Bronchial epithelial cell (primary cell): ENCODE results near the gene ATP13A1. TPM values are rescaled to one million over a fixed set of nuclear protein-coding genes. Genes with fewer than 3 reads are reported as not detected.

Experiments used
- DNase-seq: peaks from one replicate; pipeline ENCODE4 v3.0.0-alpha.2; 2010; ENCODE audit warnings: low read depth
- FAIRE-seq: peaks from 2 replicates; lab custom pipeline; 2011; peaks lifted over from hg19 to GRCh38; lab: Jason Lieb, UNC
- H3K27me3 ChIP-seq: 2 replicates; pipeline ENCODE4 v1.5.1; 2011; ENCODE audit warnings: low read length; ENCODE audit not compliant: control insufficient read depth, insufficient read depth
- H3K36me3 ChIP-seq: 2 replicates; pipeline ENCODE4 v1.5.1; 2011; ENCODE audit warnings: low read length; ENCODE audit not compliant: control insufficient read depth, insufficient read depth
- H3K4me3 ChIP-seq: 2 replicates; pipeline ENCODE4 v1.5.1; 2011; ENCODE audit warnings: mild to moderate bottlenecking, low read depth, low read length, control low read depth
- total RNA-seq: library from RNA; depleted of rRNA; stranded (reverse); fragments of >200 nt; gene quantifications from 2 replicates; pipeline ENCODE4 v1.2.1, GENCODE V29; 2014
- TF ChIP-seq, protein P1 (sequence below): IDR thresholded peaks from 2 replicates; pipeline ENCODE4 v1.5.1; 2011; ENCODE audit warnings: mild to moderate bottlenecking, moderate library complexity, low read length, control low read depth, inconsistent platforms; ENCODE audit not compliant: insufficient read depth, severe bottlenecking

Gene ATP13A1
- total RNA-seq, 1 donor from 2014 or later = 20.3 TPM

DNA sequence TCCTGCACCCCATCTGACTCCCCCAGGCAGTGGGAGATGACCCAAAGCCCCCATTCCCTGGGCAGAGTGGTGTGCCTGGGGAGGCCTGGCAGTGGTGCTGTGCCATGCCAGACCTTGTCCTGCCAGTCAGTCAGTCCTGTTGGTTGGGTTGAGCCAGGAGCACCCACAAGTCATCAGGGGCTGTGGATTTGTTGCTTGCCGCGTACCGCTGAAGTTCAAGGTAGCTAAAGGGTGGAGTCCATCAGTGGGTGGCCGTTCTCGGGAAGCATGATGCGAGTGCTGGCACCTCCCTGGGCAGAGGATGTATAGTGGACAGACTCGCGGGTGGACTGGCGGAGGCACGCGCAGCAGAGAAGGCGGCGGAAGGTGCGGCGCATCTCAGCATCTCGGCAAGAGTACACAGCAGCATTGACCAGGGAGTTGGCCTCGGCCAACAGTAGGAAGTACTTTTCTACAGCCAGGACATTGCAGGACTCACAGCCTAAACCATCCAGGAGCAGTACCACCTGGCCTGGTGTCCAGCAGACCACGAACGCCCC lies 39.4 kb downstream of the ATP13A1 start:
- no peak for FAIRE-seq
- no peaks in the 10 kb centered on the region for H3K27me3 ChIP-seq
- H3K4me3 ChIP-seq = no peak overlapping the region
- H3K36me3 ChIP-seq = peaks cover 1% of the 10 kb centered on the region
- no peak for DNase-seq
- TF ChIP-seq, protein P1, sequence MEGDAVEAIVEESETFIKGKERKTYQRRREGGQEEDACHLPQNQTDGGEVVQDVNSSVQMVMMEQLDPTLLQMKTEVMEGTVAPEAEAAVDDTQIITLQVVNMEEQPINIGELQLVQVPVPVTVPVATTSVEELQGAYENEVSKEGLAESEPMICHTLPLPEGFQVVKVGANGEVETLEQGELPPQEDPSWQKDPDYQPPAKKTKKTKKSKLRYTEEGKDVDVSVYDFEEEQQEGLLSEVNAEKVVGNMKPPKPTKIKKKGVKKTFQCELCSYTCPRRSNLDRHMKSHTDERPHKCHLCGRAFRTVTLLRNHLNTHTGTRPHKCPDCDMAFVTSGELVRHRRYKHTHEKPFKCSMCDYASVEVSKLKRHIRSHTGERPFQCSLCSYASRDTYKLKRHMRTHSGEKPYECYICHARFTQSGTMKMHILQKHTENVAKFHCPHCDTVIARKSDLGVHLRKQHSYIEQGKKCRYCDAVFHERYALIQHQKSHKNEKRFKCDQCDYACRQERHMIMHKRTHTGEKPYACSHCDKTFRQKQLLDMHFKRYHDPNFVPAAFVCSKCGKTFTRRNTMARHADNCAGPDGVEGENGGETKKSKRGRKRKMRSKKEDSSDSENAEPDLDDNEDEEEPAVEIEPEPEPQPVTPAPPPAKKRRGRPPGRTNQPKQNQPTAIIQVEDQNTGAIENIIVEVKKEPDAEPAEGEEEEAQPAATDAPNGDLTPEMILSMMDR = no peak

DNA sequence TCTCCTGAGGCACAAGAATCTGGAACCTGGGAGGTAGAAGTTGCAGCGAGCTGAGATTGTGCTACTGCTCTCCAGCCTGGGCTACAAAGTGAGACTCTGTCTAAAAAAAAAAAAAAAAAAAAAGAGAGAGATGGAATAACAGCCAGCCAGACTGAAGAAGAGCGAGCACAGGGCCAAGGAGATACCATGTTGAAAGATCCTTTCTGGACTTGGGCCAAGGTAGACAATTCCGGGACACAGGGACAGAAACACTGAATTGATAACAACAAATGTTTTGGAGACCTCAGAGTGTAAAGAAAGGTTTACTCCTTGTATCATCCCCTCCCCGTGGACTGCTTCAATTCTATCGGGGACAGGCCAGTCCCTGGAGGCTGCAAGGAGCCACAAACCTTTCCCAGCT lies 40.1 kb downstream of the ATP13A1 start:
- Histone ChIP-seq H3K4me3 (no peak overlapping the region), H3K36me3 (peaks cover 1% of the 10 kb centered on the region), H3K27me3 (no peaks in the 10 kb centered on the region)
- FAIRE-seq = no peak
- TF ChIP-seq, protein P1 = no peak
- DNase-seq = no peak

DNA sequence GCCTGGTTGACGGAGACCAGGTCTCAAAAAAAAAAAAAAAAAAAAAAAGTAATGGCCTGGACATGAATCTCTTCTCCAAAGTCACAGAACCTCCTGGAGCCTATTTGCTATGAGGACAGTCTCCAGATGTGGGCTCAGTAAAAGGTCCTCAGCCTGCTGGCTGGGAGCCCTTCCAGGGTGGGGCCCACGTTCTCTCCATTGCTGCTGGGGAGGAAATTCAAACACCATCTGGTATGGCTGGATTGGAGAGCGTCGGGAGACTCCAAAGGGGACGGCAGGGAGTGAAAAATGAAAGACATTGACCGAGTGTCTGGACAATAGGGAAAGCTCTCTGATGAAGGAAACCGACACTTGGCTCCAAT lies 43.6 kb downstream of the ATP13A1 start:
- Histone ChIP-seq H3K27me3 (no peaks in the 10 kb centered on the region), H3K36me3 (peaks cover 1% of the 10 kb centered on the region), H3K4me3 (no peak overlapping the region)
- TF ChIP-seq, protein P1 = no peak
- DNase-seq = no peak
- no peak for FAIRE-seq

DNA sequence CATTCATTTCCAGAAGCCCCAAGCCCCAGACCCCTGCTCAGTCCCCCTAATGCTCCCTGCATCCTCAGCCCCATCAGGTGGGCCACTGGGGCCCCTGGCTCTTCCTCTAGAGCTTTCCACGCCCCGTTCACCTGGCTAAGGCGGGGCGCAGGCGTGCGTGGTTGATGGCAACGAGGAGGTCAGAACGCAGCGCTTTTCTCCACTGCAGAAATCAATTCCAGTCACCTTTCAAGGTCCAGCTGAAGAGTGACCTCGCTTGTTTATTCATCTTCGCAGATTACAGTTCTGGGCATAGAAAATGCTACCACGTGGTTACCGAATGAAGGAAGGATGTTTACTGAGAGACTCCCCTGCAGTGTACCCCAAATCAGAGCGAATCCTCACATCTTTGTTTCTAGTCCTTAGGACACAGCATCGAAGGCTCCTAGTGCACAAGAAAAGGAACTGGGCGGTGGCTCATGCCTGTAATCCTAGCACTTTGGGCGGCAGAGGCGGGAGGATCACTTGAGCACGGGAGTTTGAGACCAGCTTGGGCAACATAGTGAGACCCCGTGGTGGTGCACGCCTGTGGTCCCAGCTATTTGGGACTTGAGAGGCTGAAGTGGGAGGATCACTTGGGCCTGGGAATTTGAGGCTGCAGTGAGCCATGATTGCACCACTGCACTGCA lies 44.2 kb downstream of the ATP13A1 start:
- Histone ChIP-seq H3K27me3 (no peaks in the 10 kb centered on the region), H3K36me3 (peaks cover 1% of the 10 kb centered on the region), H3K4me3 (no peak overlapping the region)
- FAIRE-seq (no peak), DNase-seq (no peak)
- TF ChIP-seq, protein P1 = no peak

DNA sequence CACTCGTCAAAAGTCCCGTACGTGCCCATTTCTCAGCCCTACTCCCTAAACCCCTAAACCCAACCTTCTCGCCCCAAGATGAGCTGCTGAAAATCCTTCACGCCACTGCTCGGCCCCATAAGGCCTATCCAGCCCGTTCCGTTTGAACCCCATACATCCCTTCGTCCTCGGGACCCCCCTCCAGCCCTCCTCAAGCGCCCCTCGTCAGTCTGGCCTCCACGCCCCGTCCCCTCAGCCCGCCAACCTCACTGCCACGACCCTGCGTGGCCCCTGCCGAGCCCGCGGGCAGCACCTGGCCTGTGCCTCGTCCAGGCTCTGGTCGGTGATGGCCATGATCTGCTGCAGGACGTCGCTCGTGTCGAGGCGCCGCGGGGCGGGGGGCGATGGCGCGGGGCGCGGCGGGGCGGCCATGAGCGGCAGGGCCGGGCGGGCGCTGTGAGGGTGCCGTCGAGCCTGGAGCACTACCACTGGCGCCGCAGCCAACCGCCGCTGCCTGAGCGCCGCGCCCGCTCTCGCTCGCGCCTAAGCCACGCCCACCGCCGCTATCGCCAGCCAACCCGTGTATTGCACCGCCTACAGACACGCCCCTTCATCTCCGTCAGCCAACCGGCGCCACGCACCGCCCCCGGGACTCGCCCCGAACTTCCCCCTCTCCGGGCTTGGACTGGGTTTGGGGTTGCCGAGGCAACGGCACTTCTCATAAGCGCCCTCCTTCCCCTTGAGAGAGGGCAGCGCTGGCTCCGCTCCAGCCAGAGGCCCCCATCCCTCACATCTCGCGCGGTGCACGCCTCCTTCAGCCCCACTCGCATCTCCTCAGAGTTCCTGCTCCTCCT lies 45.0 kb downstream of the ATP13A1 start, which contains the start of gene PBX4:
Gene PBX4, minus strand, starts transcription at position 469 of the 833 bp plus-strand sequence. Its CDS starts 58 bp downstream, at position 411.
- no peak for FAIRE-seq
- H3K4me3 ChIP-seq = peak within 1 kb of the TSS; percentile 41
- peak; percentile 71 for DNase-seq
- no peaks in the 10 kb centered on the region for H3K27me3 ChIP-seq
- H3K36me3 ChIP-seq = peaks cover under 1% of the 10 kb centered on the region
- TF ChIP-seq, protein P1 = no peak
